Measurements from ENCODE around the gene PTER.

Gene PTER

GRCh38 chr10:16472828-16473227 is 36.0 kb downstream of the PTER start:
- DNase-seq = no peak

- DNase-seq = no peak
These were observed 40.9 kb downstream of the PTER start for GRCh38 chr10:16477757-16478156.

GRCh38 chr10:16478801-16479200 is 42.0 kb downstream of the PTER start:
- DNase-seq = no peak

- DNase-seq = peak; percentile 68
These were observed 44.4 kb downstream of the PTER start for GRCh38 chr10:16481052-16481728.

GRCh38 chr10:16483241-16483917 is 46.6 kb downstream of the PTER start:
- no peak for DNase-seq

- no peak for DNase-seq
These were observed 53.7 kb downstream of the PTER start for GRCh38 chr10:16490511-16490910.

GRCh38 chr10:16491933-16492332 is 55.1 kb downstream of the PTER start:
- DNase-seq = peak; percentile 48

GRCh38 chr10:16493884-16494536 is 57.2 kb downstream of the PTER start:
- DNase-seq = no peak

GRCh38 chr10:16497911-16498310 is 61.1 kb downstream of the PTER start:
- DNase-seq = no peak

- no peak for DNase-seq
These were observed 68.4 kb downstream of the PTER start for GRCh38 chr10:16505161-16505560.

- no peak for DNase-seq
These were observed 73.2 kb downstream of the PTER start for GRCh38 chr10:16509996-16510395.

GRCh38 chr10:16510843-16511242 is 74.0 kb downstream of the PTER start:
- DNase-seq = no peak

GRCh38 chr10:16518822-16519221 is 82.0 kb downstream of the PTER start:
- DNase-seq = peak; percentile 29

GRCh38 chr10:16519250-16519907 is 82.6 kb downstream of the PTER start:
- peak; percentile 21 for DNase-seq

GRCh38 chr10:16519908-16520861 is 83.4 kb downstream of the PTER start:
- peak; percentile 34 for DNase-seq

- DNase-seq = peak; percentile 67
These were observed 84.1 kb downstream of the PTER start for GRCh38 chr10:16520900-16521299.

GRCh38 chr10:16521311-16522016 is 84.7 kb downstream of the PTER start, which contains the start of gene C1QL3:
Gene C1QL3 (minus strand): TSS chr10:16521879. CDS start chr10:16521065, 814 bp downstream.
- peak; percentile 73 for DNase-seq

- no peak for DNase-seq
These were observed 90.6 kb downstream of the PTER start for GRCh38 chr10:16527452-16527851.

GRCh38 chr10:16529853-16530252 is 93.0 kb downstream of the PTER start:
- DNase-seq = no peak

- DNase-seq = no peak
These were observed 99.3 kb downstream of the PTER start for GRCh38 chr10:16536155-16536554.

GRCh38 chr10:16544099-16544498 is 107.3 kb downstream of the PTER start:
- DNase-seq = no peak

- DNase-seq = no peak
These were observed 107.8 kb downstream of the PTER start for GRCh38 chr10:16544591-16544990.

Measured in eye (tissue), 1 donor.